ENCODE results near the gene KLRC3. TPM values are rescaled to one million over a fixed set of nuclear protein-coding genes. Genes with fewer than 3 reads are reported as not detected.
A peak's percentile ranks its signal among the peaks of the same experiment; 100 is the strongest.

KLRC3 gene
- total RNA-seq, 1 experiment from 2014 or later, result 0.74 TPM

GRCh38 chr12:10362325-10362724 lies 58.1 kb downstream of the KLRC3 start:
- no peak overlapping the region for H3K4me3 ChIP-seq (ENCODE audit: low read depth in 2 of 2, low read length in 2 of 2)
- intact Hi-C loops (cut with micrococcal nuclease; ENCODE audit: unreplicated experiment), result no loop called here
- no peak for ATAC-seq
- POLR2A ChIA-PET, result no interaction called here
- TF ChIP-seq POLR2AphosphoS5 (IDR thresholded peaks at IDR 0.05; ENCODE audit: low read depth, low read length) (no peak), SIN3A (IDR thresholded peaks at IDR 0.05; ENCODE audit: borderline replicate concordance, insufficient read depth, low read depth, low read length) (no peak), TCF7L2 (IDR thresholded peaks at IDR 0.05; ENCODE audit: low read depth, low read length) (no peak)
- CTCF ChIA-PET, result no interaction called here
- in situ Hi-C loops (cut with HindIII; ENCODE audit: low pct_unique_long_range_greater_than_20kb, low sequenced_read_pairs), result no loop called here
- H3K27me3 ChIP-seq (ENCODE audit: control insufficient read depth, insufficient read depth, low read length), result no peaks in the 10 kb centered on the region
- H3K4me1 ChIP-seq (ENCODE audit: control insufficient read depth, insufficient read depth, low read length), result peaks cover 21% of the 10 kb centered on the region
- H3K9me3 ChIP-seq (ENCODE audit: control insufficient read depth, insufficient read depth, low read depth, low read length), result peaks cover under 1% of the 10 kb centered on the region; the same call in 1 of the 2 replicates
- peak overlapping the region; percentile 94 for H3K27ac ChIP-seq (ENCODE audit: low read length)
- no TSS peak for BruUV-seq (replicated peaks)
- DNase-seq (ENCODE audit: low read depth, low spot score), result no peak
- H3K36me3 ChIP-seq (ENCODE audit: control insufficient read depth, insufficient read depth, low read length), result no peaks in the 10 kb centered on the region

Other genes with a start within 250 kb of the KLRC3 start
- 0.74 TPM for gene OLR1, start 248.5 kb downstream of the KLRC3 start, total RNA-seq (2021; ENCODE audit: unreplicated experiment)
- gene TMEM52B, start 241.6 kb downstream of the KLRC3 start, total RNA-seq (2021; ENCODE audit: unreplicated experiment), result not detected
- gene GABARAPL1, start 207.7 kb downstream of the KLRC3 start, total RNA-seq (2021; ENCODE audit: unreplicated experiment), result 24.1 TPM
- not detected for gene KLRD1, start 112.7 kb downstream of the KLRC3 start, total RNA-seq (2021; ENCODE audit: unreplicated experiment)
- 0.95 TPM for gene KLRK1, start 30.6 kb downstream of the KLRC3 start, total RNA-seq (2021; ENCODE audit: unreplicated experiment)
- 1.4 TPM for gene KLRC4, start 10.8 kb downstream of the KLRC3 start, total RNA-seq (2021; ENCODE audit: unreplicated experiment)
- gene KLRC2, start 15.4 kb upstream of the KLRC3 start, total RNA-seq (2021; ENCODE audit: unreplicated experiment), result not detected
- gene KLRC1, start 32.8 kb upstream of the KLRC3 start, total RNA-seq (2021; ENCODE audit: unreplicated experiment), result not detected
- 0.28 TPM for gene EIF2S3B, start 85.3 kb upstream of the KLRC3 start, total RNA-seq (2021; ENCODE audit: unreplicated experiment)
- 22.5 TPM for gene MAGOHB, start 193.0 kb upstream of the KLRC3 start, total RNA-seq (2021; ENCODE audit: unreplicated experiment)

Measured in Panc1 (cell line).